IPS-NIHi11 (cell line): Measurements from ENCODE around the gene ABHD17A.
"Not testable (repeated sequence)": the region's sequence is repeated elsewhere in the genome, so short reads cannot be mapped to it uniquely, and the experiment has no call there.

Experiments used
- DNase-seq: peaks from one replicate; pipeline ENCODE4 v3.0.0; 2012; ENCODE audit warnings: mixed read lengths, low spot score

ABHD17A gene

DNA sequence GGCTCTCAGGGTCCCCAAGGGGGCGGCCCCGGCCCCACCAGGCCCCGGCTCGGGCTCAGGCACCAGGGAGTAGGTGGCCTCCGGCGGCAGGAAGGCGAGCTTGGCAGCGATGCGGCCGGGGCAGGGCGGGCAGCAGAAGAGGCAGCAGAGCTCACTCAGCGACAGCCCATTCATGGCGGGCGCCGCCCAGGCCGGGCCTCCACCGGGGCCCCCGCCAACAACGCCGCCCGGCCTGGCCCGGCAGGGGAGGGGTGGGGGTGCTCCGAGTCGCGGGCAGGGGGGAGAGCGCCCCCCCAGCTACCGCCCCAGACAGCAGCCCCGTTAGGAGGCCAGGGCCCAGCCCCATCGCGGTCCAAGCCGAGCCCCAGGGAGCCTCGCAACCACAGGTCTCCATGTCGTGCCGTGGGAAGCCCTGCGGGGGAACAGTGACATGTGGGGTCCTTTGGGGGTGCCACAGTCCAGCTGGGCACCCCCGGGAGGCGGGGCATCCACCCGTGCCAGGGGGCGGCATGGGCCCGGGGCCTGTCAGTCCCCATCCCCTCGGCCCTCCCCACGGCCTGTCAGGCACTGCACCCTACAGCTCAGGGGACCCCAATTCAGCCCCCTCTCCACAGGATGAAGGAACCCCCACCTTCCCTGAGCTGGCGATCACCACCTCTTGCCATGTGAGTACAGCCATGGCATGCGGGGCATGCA is 3.8 kb downstream of the ABHD17A start:
- DNase-seq, result not testable (repeated sequence)

DNA sequence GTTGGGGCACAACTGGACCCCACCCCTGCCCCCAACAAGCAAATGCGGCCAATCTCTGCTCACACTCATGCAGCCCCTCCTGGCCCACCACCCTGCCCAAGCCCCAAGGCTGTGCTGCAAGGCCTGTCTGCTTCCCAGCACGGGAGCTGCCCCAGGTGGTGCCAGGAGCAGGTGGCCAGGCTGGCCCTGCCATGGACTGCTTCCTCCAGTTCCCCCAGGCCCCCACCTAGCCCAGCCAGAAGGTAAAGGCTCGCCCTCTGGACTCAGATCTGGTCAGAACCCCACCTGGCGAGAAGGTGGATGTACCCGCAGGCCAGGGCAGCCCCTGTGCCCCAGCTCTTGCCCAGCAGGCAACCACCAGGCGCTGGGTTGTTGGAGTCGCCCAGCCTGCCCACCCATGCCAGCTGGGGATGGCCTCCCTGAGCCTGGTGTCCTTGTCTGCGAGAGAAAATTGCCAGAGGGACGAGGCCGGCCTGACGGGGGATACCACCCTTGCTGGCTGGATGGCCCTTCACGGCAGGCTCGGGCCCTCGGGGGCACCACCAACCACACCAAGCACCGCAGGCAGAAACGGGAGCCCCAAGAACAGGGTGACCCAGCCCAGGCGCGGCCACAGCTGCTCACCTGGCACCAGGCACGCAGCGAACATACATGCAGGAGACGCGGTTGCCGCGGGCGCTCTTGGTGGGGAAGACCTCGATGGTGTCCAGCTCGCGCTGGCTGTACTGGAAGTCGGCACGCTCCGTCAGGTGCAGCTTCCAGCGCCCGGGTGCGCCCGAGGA is 4.5 kb downstream of the ABHD17A start:
- no peak for DNase-seq

DNA sequence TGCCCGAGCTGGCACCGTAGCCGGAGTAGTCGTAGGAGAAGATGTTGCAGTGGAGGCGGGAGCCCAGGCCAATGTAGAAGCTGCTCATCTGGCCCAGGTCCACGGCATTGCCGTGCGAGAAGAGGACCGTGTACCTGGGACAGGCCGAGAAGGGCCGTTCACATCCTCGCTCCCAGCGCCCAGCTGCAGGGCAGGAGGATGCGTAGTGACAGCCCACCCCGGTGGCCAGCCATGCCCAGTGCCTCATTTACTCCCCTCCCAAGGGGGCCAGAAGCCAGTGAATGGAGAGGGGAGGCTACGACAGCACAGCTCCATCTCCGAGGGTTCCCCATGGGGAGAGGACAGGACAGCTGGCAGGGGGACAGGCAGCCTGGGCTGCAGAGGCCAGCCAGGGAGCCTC is 5.3 kb downstream of the ABHD17A start:
- not testable (repeated sequence) for DNase-seq

DNA sequence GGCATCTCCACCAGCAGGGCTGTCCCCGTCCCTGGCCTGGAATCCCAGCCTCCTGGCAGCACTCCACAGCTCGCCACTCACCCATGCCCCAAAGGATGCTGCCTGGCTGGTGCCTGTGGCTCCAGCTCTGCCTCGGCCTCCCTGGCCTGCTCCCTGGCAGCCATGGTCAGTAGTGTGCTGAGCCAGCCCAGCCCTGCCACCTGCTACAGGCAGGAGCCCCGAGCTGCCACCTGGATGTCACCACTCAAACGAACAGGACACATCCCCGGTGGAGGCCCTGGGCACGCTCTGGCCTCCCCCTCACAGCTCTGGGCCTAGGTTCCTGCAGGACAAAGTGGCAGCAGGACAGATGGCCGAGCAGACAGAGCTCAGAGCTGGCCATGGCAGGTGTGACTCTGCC is 6.7 kb downstream of the ABHD17A start:
- DNase-seq, result not testable (repeated sequence)

DNA sequence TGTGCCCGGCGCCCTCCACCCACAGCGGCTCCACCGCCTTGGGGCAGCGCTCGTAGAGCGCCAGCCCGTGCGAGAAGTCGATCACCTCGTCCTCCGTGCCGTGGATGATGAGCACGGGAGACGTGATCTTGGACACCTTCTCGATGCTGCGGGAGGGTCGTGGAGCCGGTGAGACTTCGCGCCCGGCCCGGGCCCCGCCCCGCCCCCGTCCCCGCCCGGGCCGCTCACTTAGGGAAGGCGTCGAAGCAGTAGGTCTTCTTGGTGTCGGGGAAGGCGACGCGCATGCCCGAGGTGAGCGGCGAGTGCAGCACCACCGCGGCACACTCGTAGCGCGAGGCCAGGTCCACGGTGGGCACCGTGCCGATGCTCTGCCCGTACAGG is 8.0 kb downstream of the ABHD17A start:
- not testable (repeated sequence) for DNase-seq

DNA sequence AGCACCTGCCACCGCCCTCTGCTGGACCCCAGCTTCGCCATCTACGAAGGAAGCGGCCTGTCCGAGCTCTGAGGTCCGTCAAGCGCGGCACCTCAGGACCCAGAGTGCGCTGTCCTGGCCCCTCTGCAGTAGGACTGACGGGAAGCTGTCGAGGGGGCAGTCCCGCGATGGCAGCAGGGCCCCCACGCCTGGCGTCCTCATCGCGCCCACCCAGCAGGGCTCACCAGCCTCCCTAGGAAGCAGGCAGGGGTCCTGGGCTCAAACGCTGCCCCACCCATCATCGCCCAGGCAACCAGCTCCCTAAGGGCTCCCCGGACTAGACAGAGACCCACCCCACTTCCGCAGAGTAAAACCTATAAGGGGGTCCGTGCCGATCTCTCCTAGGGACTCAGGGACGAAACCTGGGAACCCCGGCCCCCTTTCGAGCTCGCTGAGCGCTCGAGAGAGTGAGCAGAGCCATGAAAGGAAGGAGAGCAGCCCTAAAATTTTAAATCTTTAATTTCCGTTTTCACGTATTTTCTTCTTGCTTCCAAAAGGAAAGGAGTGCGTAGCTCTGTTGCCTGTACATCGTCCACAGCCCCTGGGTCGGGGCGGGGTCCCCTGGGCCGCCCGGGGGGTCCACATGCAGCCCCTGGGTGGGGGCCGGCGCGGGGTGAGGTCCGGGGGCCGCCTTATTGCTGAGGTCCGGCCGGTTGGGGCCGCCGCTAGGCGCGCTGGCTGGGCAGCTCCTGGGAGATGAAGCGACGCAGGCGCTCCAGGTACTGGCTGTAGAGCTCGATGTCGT is 8.6 kb downstream of the ABHD17A start:
- peak; percentile 61 for DNase-seq

DNA sequence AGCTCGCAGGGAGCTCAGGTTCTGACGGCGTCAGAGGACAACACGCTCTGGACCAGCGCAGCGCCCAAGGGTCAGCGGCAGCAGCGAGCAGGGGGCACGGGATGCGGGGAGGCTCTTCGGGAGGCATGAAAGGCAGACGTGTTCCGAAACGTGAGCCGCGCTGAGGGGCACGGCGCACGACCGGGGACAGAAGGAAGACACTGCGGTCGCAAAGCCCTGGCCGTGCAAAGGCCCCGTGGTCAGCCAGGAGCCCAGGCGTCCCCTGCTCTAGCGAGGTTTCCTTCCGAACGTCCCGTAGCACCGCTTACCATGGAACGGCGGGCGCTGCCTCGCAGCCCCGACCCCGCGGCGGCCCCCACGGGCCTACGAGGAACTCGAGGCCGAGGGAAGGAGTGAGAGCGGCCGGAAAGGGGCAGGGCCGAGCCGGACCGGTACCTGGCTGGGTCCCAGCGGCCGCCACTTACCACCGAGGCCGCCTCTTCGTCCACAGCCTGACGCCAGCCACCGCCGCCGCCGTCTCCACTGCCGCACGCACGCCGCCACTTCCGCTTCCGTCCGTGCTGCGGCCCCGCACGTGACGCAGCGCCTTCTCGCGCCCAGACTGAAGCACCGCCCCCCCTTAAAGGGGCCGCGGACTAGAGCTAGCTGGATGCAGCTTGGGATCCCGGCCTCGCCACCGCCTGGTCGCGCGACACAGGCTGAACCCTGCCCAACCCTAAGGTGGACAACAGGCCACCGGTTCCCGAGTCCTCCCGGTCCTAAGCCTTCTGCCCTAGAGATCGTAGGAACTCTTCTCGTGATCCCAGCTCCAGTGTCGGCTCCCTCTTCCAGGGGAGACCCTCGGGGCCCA is 9.4 kb downstream of the ABHD17A start:
- peak; percentile 91 for DNase-seq

DNA sequence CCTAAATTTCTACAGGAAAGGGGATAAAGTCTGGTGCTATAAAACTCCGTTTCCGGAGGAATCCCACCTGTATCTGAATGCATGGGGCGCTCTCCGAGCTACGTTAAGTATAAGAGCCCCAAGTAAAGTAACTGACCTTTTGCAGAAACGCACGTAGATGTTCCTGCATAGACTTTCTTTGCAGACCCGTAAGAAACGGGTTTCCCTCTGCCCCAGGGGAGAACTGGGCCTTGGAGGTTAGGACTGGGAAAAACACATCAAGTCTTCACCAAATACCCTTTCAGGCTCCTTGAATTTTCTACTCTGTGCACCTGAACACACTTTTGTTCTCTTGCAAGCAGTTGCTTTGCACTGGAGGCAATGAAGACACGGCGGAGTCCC is 10.0 kb downstream of the ABHD17A start:
- not testable (repeated sequence) for DNase-seq

DNA sequence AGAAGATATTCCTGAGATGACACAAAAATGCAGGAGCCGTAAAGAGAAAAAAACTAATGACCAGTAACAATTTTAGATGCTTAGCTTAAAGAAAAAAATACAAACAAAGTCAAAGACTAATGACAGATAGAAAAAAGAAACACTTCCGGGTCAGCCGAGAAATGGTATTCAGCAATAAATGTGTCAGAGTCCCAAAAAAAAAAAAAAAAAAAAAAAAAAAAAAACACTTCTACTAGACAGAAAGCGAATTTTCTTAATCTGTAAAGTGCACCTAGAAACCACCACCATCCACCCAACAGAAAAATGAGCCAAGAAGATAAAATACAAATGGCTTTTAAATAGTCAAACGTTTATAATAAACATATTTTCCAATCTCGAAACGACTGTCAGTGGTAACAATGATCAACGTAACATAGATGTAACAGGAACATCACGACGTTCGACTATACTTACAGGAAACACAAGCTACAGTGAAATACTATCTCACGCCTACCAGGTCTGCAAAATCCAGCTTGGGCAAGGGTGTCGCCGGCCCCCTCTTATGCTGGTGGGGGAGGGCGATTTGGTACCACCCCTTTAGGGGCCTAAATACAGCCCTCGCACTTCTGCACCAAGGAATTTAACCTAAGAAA is 10.6 kb downstream of the ABHD17A start:
- DNase-seq, result no peak

DNA sequence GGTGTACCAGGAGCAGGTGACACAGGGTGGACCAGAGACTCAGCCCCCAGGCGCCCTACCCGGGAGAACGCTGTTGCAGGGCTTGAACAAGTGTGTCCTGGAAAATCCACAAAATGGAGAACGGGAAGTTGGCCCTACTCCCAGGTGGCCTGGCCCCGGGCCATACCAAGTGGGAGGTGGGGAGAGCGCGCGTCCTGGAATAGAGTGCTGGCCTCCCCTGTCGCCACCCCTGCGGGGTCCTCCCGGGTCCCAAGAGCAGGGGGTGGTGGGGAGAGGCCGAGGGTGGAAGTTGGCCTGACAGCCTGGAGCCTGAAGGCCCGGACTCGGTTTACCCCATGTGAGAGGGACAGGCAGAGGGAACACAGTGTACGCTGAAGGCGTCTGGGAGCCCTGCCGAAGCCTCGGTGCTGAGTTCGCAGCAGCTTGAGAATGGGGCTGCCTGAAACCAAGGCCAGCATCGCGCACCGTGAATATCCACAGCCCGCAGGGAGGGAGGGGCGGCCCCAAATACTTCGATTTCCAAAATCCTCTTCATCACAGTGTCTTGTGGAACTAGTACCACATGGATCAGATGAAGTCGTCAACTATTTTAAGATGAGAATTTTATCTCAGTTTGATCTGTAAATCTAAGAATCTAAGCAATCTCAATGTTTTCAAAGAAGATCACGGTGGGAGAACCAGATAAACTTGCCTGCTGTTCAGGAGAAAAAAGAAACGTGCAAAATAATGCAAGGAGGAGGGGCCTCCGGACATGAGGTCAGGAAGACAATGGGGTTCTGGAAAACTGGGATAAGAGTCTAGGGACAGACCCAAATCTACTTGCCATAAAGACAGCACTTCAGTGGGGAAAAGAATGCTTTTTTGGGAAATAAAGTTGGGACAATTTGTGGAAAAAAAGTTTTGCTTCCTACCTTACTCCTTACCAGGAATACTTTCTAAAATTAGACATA is 11.5 kb downstream of the ABHD17A start:
- DNase-seq, result no peak

DNA sequence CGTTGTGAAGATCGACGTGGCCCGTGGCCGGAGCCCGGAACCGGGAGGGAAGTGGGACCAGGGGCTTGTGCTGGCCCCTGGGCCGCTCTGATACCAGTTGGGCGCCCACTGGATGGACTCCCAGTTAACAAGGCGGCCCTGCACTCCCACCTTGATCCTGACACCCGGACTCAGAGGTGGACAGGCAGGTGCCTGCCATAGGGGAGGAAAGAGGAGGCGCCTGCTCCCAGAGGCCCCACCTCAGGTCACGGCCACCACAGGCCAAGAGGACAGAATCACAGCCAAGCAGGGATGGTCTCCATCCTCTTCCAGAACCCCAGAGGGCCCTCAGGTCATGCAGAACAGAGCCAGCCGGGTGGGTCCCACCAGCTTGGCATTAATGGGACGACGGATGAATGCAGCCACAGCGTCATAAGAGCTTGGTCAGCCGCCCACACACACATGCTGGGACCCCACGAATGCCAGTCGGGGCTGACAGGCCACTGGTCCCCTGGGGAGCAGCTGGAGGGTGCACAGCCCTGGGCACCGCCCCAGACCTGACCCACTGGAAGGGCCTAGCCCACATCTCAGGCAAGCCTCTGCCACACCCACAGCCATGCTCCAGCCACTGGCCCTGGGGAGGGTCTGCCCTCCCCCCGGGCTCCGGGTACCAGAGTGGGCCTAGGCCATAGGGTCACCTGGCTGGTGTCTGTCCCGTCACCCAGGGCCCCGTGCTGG is 12.3 kb downstream of the ABHD17A start:
- DNase-seq, result no peak

DNA sequence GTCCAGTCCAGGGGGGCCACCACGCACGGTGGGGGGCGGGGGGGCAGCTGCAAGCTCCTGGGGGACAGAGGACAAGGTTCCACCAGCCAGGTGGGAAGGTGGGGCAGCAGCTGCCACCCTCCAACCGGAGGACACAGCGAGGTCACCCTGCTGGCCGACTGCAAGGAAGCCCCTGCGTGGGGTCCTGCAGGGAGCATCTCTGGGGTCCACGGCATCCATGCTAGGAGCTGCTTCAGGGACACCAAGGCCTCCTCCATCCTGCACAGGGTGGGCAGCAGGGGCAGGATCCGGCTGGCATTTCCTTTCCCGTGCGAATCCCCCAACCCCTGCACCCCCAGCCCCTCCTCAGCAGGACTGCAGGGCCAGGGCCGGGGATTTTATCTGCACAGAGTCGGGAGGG is 13.7 kb downstream of the ABHD17A start:
- no peak for DNase-seq

DNA sequence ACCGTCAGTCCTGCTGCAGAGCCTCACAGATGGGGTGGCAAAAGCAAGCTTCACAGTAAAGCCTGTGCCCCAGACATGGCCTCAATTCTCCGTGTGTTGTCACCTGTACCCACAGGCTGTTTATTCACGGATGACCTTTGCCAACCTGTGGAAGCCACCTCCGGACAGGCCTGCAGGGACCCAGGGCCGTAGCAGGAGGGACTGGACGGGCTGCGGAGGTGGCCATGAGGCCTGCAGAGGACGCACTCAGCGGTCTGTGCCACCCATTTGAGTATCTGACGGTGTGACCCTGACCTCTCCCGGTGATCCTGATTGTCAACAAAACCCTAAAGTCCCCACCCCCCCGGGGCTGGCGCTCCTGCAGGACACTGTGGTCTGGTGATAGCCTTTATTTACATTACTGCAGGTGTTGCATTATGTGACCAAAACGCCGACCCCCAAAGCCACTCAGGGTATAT is 14.1 kb downstream of the ABHD17A start:
- no peak for DNase-seq

DNA sequence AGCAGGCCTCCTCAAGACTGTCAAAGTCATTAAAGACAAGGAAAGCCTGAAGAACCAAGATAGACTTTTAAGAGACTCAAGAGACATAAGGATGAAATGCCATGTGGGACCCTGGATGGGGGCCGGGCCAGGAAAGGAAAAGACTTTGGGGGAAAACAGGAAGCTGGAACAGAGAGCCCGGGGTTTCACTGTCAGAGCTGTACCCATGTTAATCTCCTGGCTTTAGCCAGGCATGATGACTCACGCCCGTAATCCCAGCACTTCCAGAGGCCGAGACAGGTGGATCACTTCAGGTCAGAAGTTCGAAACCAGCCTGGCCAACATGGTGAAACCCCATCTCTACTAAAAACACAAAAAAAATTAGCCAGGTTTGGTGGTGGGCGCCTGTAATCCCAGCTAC is 16.3 kb downstream of the ABHD17A start:
- DNase-seq, result no peak

DNA sequence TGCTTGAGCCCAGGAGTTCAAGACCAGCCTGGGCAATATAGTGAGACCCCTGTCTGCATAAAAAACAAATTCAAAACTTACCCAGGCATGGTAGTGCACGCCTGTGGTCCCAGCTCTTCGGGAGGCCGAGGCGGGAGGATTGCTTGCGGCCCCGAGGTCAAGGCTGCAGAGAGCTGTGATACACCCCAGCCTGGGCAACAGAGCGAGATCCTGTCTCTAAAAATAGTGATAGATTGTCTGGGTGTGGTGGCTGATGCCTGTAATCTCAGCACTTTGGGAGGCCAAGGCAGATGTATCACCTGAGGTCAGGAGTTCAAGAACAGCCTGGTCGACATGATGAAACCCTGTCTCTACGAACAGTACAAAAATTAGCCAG is 18.0 kb downstream of the ABHD17A start:
- DNase-seq, result no peak

DNA sequence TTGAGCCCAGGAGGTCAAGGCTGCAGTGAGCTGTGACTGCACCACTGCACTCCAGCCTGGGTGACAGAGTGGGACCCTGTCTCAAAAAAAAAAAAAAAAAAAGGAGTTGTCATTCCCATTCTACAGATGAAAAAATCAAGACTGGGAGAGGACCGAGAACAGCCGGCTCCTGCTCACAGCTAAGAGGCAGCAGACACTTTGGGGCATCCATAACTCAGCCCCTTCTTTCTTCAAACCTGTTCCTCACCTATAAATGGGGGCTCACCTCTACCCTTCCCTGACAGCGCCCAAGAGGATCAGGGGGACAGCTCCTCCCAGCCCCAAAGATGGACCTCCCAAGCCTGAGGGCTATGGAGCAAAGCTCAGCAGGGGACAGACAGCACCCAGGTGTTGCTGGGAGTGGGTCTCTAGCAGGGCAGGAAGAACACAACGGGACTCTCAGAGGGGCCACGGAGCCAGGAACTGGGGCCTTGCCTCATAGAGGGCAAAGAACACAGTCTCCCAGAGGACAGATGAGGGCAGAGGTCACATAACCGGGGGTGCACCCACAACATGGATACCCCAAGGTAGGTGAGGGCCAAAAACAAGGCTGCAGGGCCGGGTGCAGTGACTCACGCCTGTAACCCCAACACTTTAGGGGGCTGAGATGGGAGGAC is 18.5 kb downstream of the ABHD17A start:
- DNase-seq, result no peak

DNA sequence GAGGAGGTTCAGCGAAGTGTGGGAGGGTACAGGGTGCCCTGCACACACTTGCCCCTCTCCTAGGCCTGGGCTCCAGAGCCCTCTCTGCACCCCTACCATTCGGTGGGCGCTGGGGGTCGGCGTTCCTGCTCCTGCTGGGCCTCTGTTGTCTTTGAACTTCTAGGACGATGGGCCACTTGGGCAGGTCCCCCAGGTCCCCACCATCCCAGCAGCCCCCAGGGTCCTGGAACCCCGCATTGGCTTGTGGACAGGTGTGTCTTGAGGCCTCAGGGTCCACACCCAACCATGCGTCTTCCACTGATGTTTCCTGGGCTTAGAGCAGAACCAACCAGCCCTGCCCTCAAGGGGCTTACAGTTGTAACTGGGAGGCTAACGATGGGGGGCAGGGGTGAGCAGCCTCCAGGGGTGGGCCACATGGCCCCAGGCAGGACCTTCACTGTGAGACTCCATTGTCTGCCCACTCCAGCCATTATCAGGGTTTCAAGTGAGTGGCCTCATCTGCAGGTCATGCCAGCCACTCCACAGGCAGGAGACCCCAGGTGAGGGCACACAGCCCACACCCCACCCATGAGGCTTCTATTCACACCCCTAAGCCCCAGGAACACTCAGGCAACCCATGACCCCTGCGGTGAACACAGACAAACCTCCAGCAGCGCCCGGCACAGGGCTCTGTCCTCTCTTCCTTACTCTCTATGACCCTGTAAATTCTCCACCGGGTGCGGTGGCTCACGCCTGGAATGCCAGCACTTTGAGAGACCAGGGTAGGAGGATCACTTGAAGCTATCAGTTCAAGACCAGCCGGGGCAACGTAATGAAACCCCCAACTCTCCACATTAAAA is 19.9 kb downstream of the ABHD17A start:
- DNase-seq, result no peak
